Mammary microvascular endothelial cell (primary cell): ENCODE data around the gene HOXD1. TPM values are rescaled to one million over a fixed set of nuclear protein-coding genes. Genes with fewer than 3 reads are reported as not detected.

Source experiments
- total RNA-seq: library from RNA; depleted of rRNA; stranded (reverse); fragments of >200 nt; gene quantifications from 2 replicates; pipeline ENCODE4 v1.2.3, GENCODE V29; 2015

Gene HOXD1
- total RNA-seq = 3.7 and 7.3 TPM in 2 replicates

DNA sequence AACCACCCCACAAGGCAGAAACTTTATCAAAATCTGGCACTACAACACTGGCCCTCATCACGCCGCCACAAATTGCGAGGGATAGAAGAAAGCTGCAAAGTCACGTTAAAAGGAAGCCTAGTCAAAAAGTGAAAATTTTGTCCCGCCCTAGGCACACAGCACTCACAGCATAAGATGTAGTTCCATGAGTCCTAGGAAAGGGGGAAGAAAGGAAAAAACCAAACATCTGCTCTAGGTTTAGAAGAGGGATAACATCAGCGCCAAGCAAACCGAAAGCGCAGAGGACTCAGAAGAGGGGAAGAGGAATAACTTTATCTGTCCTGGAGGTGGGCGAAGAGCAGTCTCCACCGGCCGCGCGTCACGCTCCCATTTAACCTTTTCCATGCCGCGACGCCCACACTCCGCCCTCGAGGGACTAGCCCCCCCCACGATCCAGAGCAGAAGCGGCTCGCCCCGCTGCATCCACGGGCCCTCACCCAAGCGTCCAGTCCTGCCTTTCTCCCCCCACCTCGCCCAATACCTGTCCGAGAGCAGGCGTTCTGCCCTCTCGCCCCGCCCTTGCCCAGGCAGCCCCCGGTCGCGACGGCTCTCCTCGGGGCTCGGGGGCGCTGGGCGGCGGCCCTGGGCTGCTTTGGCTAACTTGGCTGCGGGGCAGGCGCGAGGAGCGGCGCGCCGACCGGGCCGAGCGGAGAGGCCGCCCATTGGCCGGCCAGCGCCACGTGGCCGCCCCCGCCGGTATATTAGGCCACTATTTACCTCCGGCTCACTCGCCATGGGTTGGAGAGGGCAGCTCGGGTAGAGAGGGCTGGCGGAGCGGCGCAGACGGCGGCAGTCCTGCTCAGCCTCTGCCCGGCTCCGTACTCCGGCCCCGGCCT lies at the start of gene HOXD1:
Gene HOXD1 (plus strand): TSS at position 770 of the 875 bp plus-strand sequence. CDS start 134 bp downstream, outside the sequence.

DNA sequence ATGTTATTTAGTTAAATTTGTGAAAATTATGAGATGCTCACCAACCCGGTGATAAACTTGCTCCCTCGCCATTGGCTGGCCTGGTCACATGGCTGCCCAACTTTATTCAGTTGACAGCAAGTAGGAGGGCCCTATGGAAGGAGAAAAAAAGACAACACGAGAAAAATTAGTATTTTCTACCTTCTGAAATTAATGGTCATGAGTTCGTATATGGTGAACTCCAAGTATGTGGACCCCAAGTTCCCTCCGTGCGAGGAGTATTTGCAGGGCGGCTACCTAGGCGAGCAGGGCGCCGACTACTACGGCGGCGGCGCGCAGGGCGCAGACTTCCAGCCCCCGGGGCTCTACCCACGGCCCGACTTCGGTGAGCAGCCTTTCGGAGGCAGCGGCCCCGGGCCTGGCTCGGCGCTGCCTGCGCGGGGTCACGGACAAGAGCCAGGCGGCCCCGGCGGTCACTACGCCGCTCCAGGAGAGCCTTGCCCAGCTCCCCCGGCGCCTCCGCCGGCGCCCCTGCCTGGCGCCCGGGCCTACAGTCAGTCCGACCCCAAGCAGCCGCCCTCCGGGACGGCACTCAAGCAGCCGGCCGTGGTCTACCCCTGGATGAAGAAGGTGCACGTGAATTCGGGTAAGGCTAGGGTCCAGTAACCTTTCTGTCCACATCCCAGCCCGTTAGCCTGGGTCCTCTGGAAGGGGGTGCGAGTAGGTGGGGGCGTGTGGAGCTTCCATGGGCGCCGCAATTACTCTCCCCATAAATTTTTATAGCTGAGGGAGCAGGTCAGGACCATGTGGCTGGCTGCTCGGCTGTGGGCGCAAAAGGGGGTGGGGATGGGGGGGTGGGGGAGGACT lies 36.8 kb upstream of the HOXD1 start, which contains the start of gene HOXD4:
Gene HOXD4 (plus strand): TSS at position 109 of the 846 bp plus-strand sequence. CDS start 84 bp downstream, at position 193.

DNA sequence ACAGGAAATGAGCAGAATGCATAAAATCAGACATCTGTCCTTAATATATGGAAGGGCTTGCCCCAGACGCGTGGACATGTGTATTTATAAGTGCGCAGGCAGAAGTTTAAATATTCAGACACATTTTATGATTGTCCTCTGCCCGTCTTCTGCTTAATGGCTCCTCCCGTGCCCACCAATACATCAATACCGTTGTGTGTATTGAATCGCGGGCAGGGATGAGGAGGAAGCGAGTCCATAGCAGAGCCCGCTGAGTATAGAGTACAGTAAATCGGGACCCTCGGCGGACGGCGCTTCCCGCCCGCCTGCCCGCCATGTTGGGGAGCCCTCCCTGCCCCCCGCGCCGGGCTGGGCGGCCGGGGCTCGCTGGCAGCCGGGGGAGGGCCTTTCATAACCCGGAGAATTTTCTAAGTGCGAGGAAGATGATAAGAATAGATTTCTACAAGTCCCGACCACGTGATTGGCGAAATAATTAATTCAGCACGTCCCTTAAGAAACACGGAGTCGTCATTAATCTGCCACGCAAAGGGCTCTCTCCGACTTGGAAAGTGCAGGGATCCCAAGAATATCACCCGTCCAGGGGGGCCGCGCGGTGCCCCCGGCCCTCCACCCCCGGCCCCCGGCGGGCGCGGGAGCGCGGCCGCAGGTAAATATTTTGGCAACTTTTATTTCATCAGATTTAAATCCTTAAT lies 31.5 kb upstream of the HOXD1 start, which contains the start of gene HOXD3:
Gene HOXD3 (plus strand): TSS at position 501 of the 692 bp plus-strand sequence. CDS start 11,808 bp downstream, outside the sequence.

Other genes starting within 250 kb of the HOXD1 start
- 3.8 and 4.7 TPM in 2 replicates for gene LNPK, start 186.4 kb upstream of the HOXD1 start, total RNA-seq
- not detected in 2 replicates for gene EVX2, start 104.7 kb upstream of the HOXD1 start, total RNA-seq
- not detected in 2 replicates for gene HOXD13, start 95.9 kb upstream of the HOXD1 start, total RNA-seq
- not detected in 2 replicates for gene HOXD12, start 88.9 kb upstream of the HOXD1 start, total RNA-seq
- 0.10 TPM in 1 of 2 replicates, not detected in the other for gene HOXD11, start 81.4 kb upstream of the HOXD1 start, total RNA-seq
- 4.4 and 7.5 TPM in 2 replicates for gene HOXD10, start 71.9 kb upstream of the HOXD1 start, total RNA-seq
- gene HOXD9, start 65.9 kb upstream of the HOXD1 start, total RNA-seq = 13.6 and 17.2 TPM in 2 replicates
- 17.3 and 24.1 TPM in 2 replicates for gene HOXD8, start 59.0 kb upstream of the HOXD1 start, total RNA-seq
- 2.9 and 3.8 TPM in 2 replicates for gene HOXD4, start 37.1 kb upstream of the HOXD1 start, total RNA-seq
- gene HOXD3, start 31.4 kb upstream of the HOXD1 start, total RNA-seq = 4.6 and 4.9 TPM in 2 replicates
- gene MTX2, start 80.8 kb downstream of the HOXD1 start, total RNA-seq = 47.6 and 58.7 TPM in 2 replicates